Heart right ventricle (tissue), 16 donors: Measurements from ENCODE around the gene CNKSR2. TPM values are rescaled to one million over a fixed set of nuclear protein-coding genes. Genes with fewer than 3 reads are reported as not detected.

Source experiments
- ATAC-seq, 8 donors: fragments of 200-7000 bp; cut with Tn5 transposase; one replicate each; pipeline ENCODE4 v1.9.1; 2020; ENCODE audit warnings: mild to moderate bottlenecking in 8 of 8, moderate library complexity in 8 of 8, moderate number of reproducible peaks in 1 of 8
- DNase-seq, 2 donors: peaks; one replicate each; pipeline ENCODE4 v3.0.0-alpha.2; 2020
- H3K27ac ChIP-seq, 10 donors: fragments of 200-600 bp; sonication (generic) in 2 of 10; one replicate each; pipeline versions ENCODE4 v1.5.0 to v1.8.0; 2020 to 2022; ENCODE audit warnings: mild to moderate bottlenecking in 3 of 10
- H3K27me3 ChIP-seq, 7 donors: fragments of 200-600 bp; one replicate each; pipeline ENCODE4 v1.8.0; 2021 to 2022; ENCODE audit warnings: mild to moderate bottlenecking in 2 of 7
- H3K36me3 ChIP-seq, 9 donors: fragments of 200-600 bp; sonication (generic) in 1 of 9; one replicate each; pipeline versions ENCODE4 v1.5.0 to v1.8.0; 2020 to 2022; ENCODE audit warnings: mild to moderate bottlenecking in 2 of 9
- H3K4me1 ChIP-seq, 9 donors: fragments of 200-600 bp; sonication (generic) in 1 of 9; one replicate each; pipeline versions ENCODE4 v1.5.0 to v1.8.0; 2020 to 2022; ENCODE audit warnings: mild to moderate bottlenecking in 4 of 9
- H3K4me3 ChIP-seq, 10 donors: fragments of 200-600 bp; sonication (generic) in 2 of 10; one replicate each; pipeline versions ENCODE4 v1.5.0 to v1.8.0; 2020 to 2022; ENCODE audit warnings: mild to moderate bottlenecking in 7 of 10, moderate library complexity in 2 of 10
- H3K9me3 ChIP-seq, 11 donors: fragments of 200-600 bp in 10 of 11; sonication (generic) in 2 of 11; one replicate each; pipeline versions ENCODE4 v1.5.0 to v1.8.0; 2013 to 2022; ENCODE audit warnings: mild to moderate bottlenecking in 2 of 11, control low read depth in 1 of 11, moderate library complexity in 1 of 11
- WGBS, 2 donors: extraction: QIAGEN DNeasy Blood & Tissue Kit; methylation state at CpG; one replicate each; pipeline ENCODE4 v1.1.7; 2013; ENCODE audit warnings: inconsistent platforms in 1 of 2; 5-methylcytosine and 5-hydroxymethylcytosine counted together
- intact Hi-C, 10 donors: fragments of 100-400 bp; cut with DNase I; formaldehyde crosslinking; loops; one replicate each; pipeline versions ENCODE4 v1.11.1 to v1.14.2; 2022
- polyA plus RNA-seq, 2 donors: library from polyadenylated mRNA; stranded (reverse); fragments of 200-250 nt; gene quantifications; one replicate each; pipeline ENCODE4 v1.2.3, GENCODE V29; 2013
- total RNA-seq, 10 donors: library from RNA; stranded (reverse); fragmentation: NEBNext Ultra II Directional in 3 of 10; extraction: Animal tissue kit (Norgen Biotek cat#: 25700) in 3 of 10; gene quantifications; one replicate each; pipeline versions ENCODE4 v1.2.1 to v1.2.4, GENCODE V29; 2021 to 2023
- TF ChIP-seq, protein P1 (sequence below), 9 donors: fragments of 200-600 bp; sonication (generic) in 2 of 9; IDR thresholded peaks; one replicate each; pipeline versions ENCODE4 v1.5.0 to v1.8.0; 2021 to 2022; ENCODE audit warnings: antibody characterized with exemption in 9 of 9, mild to moderate bottlenecking in 5 of 9, moderate library complexity in 1 of 9
- donor health status: Arrhythmogenic right ventricular cardiomyopathy.
- donor health status: ischemic (EF 13 %, LVEDD 7.1; RV severe dilation, severe dysfunction).
- donor health status: healthy with polysubstance abuse.
- donor health status: DM: no; HTN: yes; CAD: no.
- donor health status: DM: no; HTN: no; CAD: no.
- donor health status: ischemic (EF 25% LVEDD 6.9; RV normal size, moderate dysfunction).
- donor health status: ischemic (EF 25% LVEDD 5.7; RV mildly dilated, moderate dysfunction).
- donor health status: healthy.
- donor health status: DM: yes; HTN: yes; CAD: no.
- donor health status: Ischemic cardiomyopathy.
- donor health status: ischemic (EF 35%, LVEDD 5.7; RV mildly dilated, moderate dysfunction).
- donor health status: nonischemic (EF 11% LVEDD 7.7; RV severe dilation, severe dysfunction).
- donor health status: DM: yes; HTN: yes; CAD: no.
- donor health status: PGD.
- donor health status: ischemic (EF 29% LVEDD 5.4; RV normal size, mild dysfunction).
- donor health status: nonischemic (EF 23%, LVEDD 6.1; RV moderate dilation, normal function).

Gene CNKSR2
- total and polyA plus RNA-seq, 12 donors, result 0.03 to 1.6 (median 0.44) TPM

DNA sequence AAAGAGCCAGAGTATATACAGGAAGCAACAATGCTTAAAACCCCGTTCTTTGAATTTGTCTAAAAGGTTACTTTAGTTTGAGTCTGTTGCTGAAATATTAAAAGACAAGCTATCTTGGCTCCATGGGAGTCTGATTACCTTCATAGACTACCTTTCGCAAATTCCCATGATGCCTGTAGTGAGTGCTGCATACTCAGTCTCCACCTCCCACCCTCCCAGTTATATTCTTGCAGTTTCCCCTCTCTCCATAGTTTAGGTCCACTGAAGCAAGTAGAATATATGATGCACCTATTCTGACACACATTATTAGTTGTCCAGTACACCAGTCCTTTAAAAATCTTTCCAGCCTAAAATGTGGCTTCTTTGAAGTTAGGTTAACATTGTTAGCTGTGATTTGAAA, 2.4 kb downstream of the CNKSR2 start:
- no peak for ATAC-seq
- WGBS, 2 donors, result 73 to 78% methylated on average over 2 of the region's 2 CpGs
- DNase-seq, result no peak
- peaks cover 0 to 11% (median 0%) of the 10 kb centered on the region in 9 donors for H3K4me1 ChIP-seq
- TF ChIP-seq, protein P1, sequence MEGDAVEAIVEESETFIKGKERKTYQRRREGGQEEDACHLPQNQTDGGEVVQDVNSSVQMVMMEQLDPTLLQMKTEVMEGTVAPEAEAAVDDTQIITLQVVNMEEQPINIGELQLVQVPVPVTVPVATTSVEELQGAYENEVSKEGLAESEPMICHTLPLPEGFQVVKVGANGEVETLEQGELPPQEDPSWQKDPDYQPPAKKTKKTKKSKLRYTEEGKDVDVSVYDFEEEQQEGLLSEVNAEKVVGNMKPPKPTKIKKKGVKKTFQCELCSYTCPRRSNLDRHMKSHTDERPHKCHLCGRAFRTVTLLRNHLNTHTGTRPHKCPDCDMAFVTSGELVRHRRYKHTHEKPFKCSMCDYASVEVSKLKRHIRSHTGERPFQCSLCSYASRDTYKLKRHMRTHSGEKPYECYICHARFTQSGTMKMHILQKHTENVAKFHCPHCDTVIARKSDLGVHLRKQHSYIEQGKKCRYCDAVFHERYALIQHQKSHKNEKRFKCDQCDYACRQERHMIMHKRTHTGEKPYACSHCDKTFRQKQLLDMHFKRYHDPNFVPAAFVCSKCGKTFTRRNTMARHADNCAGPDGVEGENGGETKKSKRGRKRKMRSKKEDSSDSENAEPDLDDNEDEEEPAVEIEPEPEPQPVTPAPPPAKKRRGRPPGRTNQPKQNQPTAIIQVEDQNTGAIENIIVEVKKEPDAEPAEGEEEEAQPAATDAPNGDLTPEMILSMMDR (IDR thresholded peaks at IDR 0.05), result no peak
- peaks cover 0 to 56% (median 13%) of the 10 kb centered on the region in 7 donors for H3K27me3 ChIP-seq
- H3K36me3 ChIP-seq, result no peaks in the 10 kb centered on the region
- H3K4me3 ChIP-seq, result no peak overlapping the region
- no peaks in the 10 kb centered on the region for H3K9me3 ChIP-seq
- intact Hi-C loops, result loop anchor here in 1 of 10 donors (10.0 kb wide), 1 partner anchor 842 kb away; no protein-coding TSS in a partner anchor
- no peak overlapping the region for H3K27ac ChIP-seq

GRCh38 chrX:21379991-21380390, 5.8 kb downstream of the CNKSR2 start:
- 86 to 88% methylated on average over 1 of the region's 1 CpG for WGBS, 2 donors

GRCh38 chrX:21382715-21383114, 8.5 kb downstream of the CNKSR2 start:
- intact Hi-C loops, result no loop called here
- DNase-seq (no peak), ATAC-seq (no peak)
- TF ChIP-seq, protein P1 (IDR thresholded peaks at IDR 0.05), result peak in 6 of 9 donors; percentile 14 to 40 (median 31)
- Histone ChIP-seq H3K9me3 (no peaks in the 10 kb centered on the region), H3K36me3 (no peaks in the 10 kb centered on the region), H3K27me3 (peaks cover 0 to 10% (median 0%) of the 10 kb centered on the region in 7 donors), H3K27ac (no peak overlapping the region), H3K4me1 (no peaks in the 10 kb centered on the region), H3K4me3 (no peak overlapping the region)
- 43 to 56% methylated on average over 2 of the region's 2 CpGs for WGBS, 2 donors

More at GRCh38 chrX:21379991-21380390, 5.8 kb downstream of the CNKSR2 start:
- H3K4me3 ChIP-seq, result no peak overlapping the region
- ATAC-seq, result no peak
- intact Hi-C loops, result loop anchor here in 1 of 10 donors (10.0 kb wide), 1 partner anchor 845 kb away; no protein-coding TSS in a partner anchor
- H3K27me3 ChIP-seq, result peaks cover 0 to 31% (median 10%) of the 10 kb centered on the region in 7 donors
- no peaks in the 10 kb centered on the region for H3K9me3 ChIP-seq
- TF ChIP-seq, protein P1 (IDR thresholded peaks at IDR 0.05), result no peak
- H3K4me1 ChIP-seq, result peaks cover 0 to 6% (median 0%) of the 10 kb centered on the region in 9 donors
- H3K27ac ChIP-seq, result no peak overlapping the region
- no peak for DNase-seq
- no peaks in the 10 kb centered on the region for H3K36me3 ChIP-seq

DNA sequence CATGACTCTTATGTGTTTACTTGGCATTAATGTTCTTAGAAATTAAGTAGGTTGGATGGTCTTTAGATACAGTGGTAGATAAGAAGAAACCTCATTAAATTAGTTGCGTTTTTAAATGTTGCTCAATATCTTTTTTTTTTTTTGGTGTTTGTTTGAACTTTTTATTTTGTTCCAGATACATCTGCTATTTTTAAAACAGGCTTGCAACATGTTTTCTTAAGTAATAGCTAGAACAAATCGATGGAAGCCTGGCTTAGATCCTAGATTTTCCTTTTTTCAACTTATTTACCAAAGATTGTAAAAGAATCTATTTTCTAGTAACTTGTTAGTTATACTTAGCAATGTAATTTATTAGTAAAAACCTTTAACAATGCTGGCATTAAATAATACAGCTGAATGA, 9.3 kb downstream of the CNKSR2 start:
- 39 to 50% methylated on average over 2 of the region's 2 CpGs for WGBS, 2 donors
- Histone ChIP-seq H3K4me3 (no peak overlapping the region), H3K36me3 (no peaks in the 10 kb centered on the region), H3K27ac (no peak overlapping the region), H3K9me3 (no peaks in the 10 kb centered on the region), H3K4me1 (no peaks in the 10 kb centered on the region), H3K27me3 (peaks cover 0 to 4% (median 0%) of the 10 kb centered on the region in 7 donors)
- DNase-seq (no peak), ATAC-seq (no peak)
- TF ChIP-seq, protein P1 (IDR thresholded peaks at IDR 0.05), result no peak
- intact Hi-C loops, result no loop called here
